HT-29 (cell line): ENCODE measurements around the gene CCDC177. TPM values are rescaled to one million over a fixed set of nuclear protein-coding genes. Genes with fewer than 3 reads are reported as not detected.

ENCODE experiments used
- DNase-seq: peaks from one replicate; pipeline ENCODE4 v3.0.0-alpha.2; 2015; ENCODE audit warnings: low spot score
- total RNA-seq: library from RNA; depleted of rRNA; stranded (reverse); fragments of >200 nt; shearing (Covaris generic); gene quantifications from 2 replicates; pipeline ENCODE4 v1.2.3, GENCODE V29; 2014; rRNA removed

Gene CCDC177
- total RNA-seq, 1 experiment from 2014 or later = not detected

DNA sequence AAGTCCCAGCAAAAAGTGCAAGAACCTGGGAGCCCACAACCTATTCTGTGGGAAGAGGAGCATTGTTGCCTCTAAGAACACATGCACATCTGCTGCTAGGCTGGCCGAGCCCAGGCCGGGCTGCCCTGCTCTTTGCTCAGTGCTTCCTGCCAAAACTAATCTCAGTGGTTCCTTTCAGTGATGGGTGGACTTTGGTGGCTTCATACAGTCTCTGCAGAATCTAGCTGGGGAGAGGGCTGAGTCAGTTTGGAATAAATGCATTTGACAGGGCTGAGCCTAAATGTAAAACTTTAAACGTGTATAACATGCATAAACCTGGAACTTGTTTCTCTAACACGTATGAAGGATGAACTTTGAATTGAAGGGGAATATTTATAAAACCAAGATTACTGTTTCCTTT, 44.6 kb downstream of the CCDC177 start:
- DNase-seq = no peak

GRCh38 chr14:69529563-69529962, 45.1 kb downstream of the CCDC177 start:
- no peak for DNase-seq

DNA sequence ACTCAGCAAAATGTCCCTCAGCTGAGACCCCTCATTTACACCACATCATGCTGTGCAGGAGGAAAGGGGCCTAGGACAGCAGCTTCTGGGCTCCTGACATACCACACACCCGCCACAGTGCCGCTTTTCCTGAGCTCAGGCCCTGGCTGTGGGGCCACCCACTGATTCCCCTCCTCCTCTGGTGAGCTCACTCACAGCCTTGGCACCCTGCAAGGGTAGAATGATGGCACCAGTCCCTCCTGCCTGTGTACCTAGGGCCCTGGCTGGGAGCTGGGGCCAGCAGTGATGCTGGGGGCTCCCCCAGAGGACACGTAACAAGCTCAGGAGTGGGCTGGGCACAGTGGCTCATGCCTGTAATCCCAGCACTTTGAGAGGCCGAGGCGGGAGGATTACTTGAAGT, 45.7 kb downstream of the CCDC177 start:
- DNase-seq = no peak

- DNase-seq = no peak
These were observed 46.5 kb downstream of the CCDC177 start for GRCh38 chr14:69528143-69528542.

DNA sequence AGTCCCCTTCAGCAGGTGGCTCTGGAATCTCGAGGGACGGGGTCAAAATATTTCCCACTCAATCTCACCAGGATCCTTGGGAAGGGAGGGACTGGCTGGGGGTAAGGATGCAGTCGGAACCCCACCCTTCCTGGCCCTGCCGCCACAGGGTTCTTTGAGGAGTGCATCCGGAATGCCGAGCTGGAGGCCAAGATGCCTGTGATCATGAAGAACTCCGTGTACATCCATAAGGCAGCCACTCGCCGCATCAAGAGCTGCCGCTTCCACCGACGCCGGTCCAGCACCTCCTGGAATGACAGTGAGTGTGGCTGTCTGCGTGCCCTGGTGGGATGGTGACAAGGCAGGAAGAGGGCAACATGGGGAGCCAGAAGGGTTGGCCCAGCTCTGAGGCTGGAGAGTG, 47.0 kb downstream of the CCDC177 start:
- no peak for DNase-seq

DNA sequence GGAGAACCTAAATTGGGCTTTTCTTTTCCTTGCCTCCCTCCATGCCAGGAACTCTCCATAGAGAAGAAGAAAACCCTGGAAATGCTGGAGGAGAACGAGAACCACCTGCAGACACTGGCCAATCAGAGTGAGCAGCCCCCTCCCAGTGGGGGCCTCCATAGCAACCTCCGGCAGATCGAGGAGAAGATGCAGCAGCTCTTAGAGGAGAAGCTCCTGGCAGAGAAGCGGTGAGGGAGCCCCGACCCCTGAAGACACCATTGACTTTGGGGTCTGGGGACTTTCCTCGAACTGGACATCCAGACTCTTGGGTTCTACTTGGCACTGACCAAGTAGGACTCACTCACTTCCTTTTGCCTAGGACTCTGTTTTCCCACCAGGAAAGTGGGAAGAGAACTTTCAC, 48.8 kb downstream of the CCDC177 start:
- no peak for DNase-seq

DNA sequence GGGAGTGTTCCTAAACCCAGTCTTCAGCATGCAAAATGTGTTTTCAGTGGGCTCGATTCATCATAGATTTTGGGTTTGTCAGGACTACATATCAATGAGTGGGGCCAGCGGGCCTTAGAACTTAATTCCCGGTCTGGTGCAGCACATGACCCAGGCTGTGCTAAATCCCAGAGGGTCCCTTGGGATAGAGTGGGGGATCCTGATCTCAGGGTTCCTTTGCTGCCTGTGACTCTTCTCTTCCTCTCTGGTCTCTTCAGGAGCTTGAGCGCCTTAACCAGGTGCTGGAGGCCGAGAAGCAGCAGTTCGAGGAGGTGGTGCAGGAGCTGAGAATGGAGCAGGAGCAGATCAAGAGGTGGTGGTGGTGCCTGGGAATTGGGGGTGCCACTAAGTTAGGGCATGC, 52.6 kb downstream of the CCDC177 start:
- no peak for DNase-seq

Other genes with a start within 250 kb of the CCDC177 start
- gene ERH, start 176.6 kb downstream of the CCDC177 start, total RNA-seq = 50.2 and 52.3 TPM in 2 replicates
- gene SLC39A9, start 176.2 kb downstream of the CCDC177 start, total RNA-seq = 48.0 and 51.4 TPM in 2 replicates
- not detected in 2 replicates for gene PLEKHD1, start 90.1 kb downstream of the CCDC177 start, total RNA-seq
- gene SUSD6, start 36.7 kb upstream of the CCDC177 start, total RNA-seq = 6.1 and 10.9 TPM in 2 replicates
- gene SRSF5, start 192.3 kb upstream of the CCDC177 start, total RNA-seq = 93.3 and 126 TPM in 2 replicates
- not detected in 2 replicates for gene SLC10A1, start 222.4 kb upstream of the CCDC177 start, total RNA-seq